SK-N-SH (cell line): Measurements from ENCODE around the gene WDR90. TPM values are rescaled to one million over a fixed set of nuclear protein-coding genes. Genes with fewer than 3 reads are reported as not detected.

Experiments used
- CTCF ChIA-PET: fragments of 300-600, 350-600 bp; formaldehyde crosslinking; extraction: SDS; loops from one replicate; lab custom pipeline; 2021; lab: Yijun Ruan, JAX
- POLR2A ChIA-PET: fragments of 350-600 bp; sonication (Branson Sonifier 250); formaldehyde crosslinking; extraction: SDS; loops from one replicate; lab custom pipeline; 2020; ENCODE audit warnings: antibody characterized with exemption, inconsistent platforms; lab: Yijun Ruan, JAX
- DNase-seq: peaks from one replicate; pipeline ENCODE4 v3.0.0; 2012
- H2AFZ ChIP-seq: fragments of 200-600 bp; sonication (generic); 2 replicates; pipeline ENCODE4 v1.8.1; 2016; ENCODE audit warnings: antibody characterized with exemption, mild to moderate bottlenecking, low read depth
- H3F3A ChIP-seq: fragments of 200-600 bp; sonication (generic); replicated peaks from 2 replicates; pipeline ENCODE3; 2016; ENCODE audit warnings: antibody characterized with exemption, mild to moderate bottlenecking; ENCODE audit not compliant: insufficient read depth
- H3K27ac ChIP-seq, 2 experiments: fragments of 200-500 bp in 1 of 2; fragments of 200-600 bp in 1 of 2; sonication (Bioruptor generic) in 1 of 2; sonication (generic), shearing (Covaris generic) in 1 of 2; 2 replicates each; pipeline versions ENCODE4 v1.5.1 to v1.6.1; 2014 to 2016; ENCODE audit warnings: low read depth in 2 of 2, inconsistent platforms in 1 of 2, low read length in 1 of 2, mild to moderate bottlenecking in 1 of 2, mixed read lengths in 1 of 2
- H3K27me3 ChIP-seq: fragments of 200-600 bp; sonication (generic), shearing (Covaris generic); 2 replicates; pipeline ENCODE4 v1.6.1; 2016; ENCODE audit warnings: mixed run types; ENCODE audit not compliant: insufficient read depth
- H3K36me3 ChIP-seq, 2 experiments: fragments of 200-500 bp in 1 of 2; fragments of 200-600 bp in 1 of 2; sonication (Bioruptor generic) in 1 of 2; sonication (generic) in 1 of 2; replicated peaks in 1 of 2; 2 replicates each; pipeline versions ENCODE3 to v1.5.1; 2014 to 2016; ENCODE audit warnings: low read length in 1 of 2, mild to moderate bottlenecking in 1 of 2; ENCODE audit not compliant: insufficient read depth in 2 of 2, control insufficient read depth in 1 of 2
- H3K4me1 ChIP-seq, 2 experiments: fragments of 200-500 bp in 1 of 2; fragments of 200-600 bp in 1 of 2; sonication (Bioruptor generic) in 1 of 2; sonication (generic), shearing (Covaris generic) in 1 of 2; 2 replicates each; pipeline versions ENCODE4 v1.5.1 to v1.6.1; 2014 to 2016; ENCODE audit warnings: low read depth in 1 of 2, low read length in 1 of 2, mixed run types in 1 of 2; ENCODE audit not compliant: insufficient read depth in 2 of 2, control insufficient read depth in 1 of 2
- H3K4me2 ChIP-seq: fragments of 200-600 bp; sonication (generic), shearing (Covaris generic); 2 replicates; pipeline ENCODE4 v1.6.1; 2017; ENCODE audit warnings: mixed run types
- H3K4me3 ChIP-seq, 2 experiments: fragments of 200-500 bp in 1 of 2; fragments of 200-600 bp in 1 of 2; sonication (Bioruptor generic) in 1 of 2; sonication (generic), shearing (Covaris generic) in 1 of 2; 2 replicates each; pipeline versions ENCODE4 v1.5.1 to v1.8.1; 2014 to 2016; ENCODE audit warnings: low read depth in 2 of 2, inconsistent platforms in 1 of 2, low read length in 1 of 2, mild to moderate bottlenecking in 1 of 2, mixed read lengths in 1 of 2, moderate library complexity in 1 of 2
- H3K79me2 ChIP-seq: fragments of 200-600 bp; sonication (generic); 2 replicates; pipeline ENCODE4 v1.8.1; 2017; ENCODE audit warnings: mild to moderate bottlenecking; ENCODE audit not compliant: insufficient read depth
- H3K9ac ChIP-seq: fragments of 200-600 bp; sonication (generic); 2 replicates; pipeline ENCODE4 v1.6.1; 2017; ENCODE audit warnings: mixed run types
- H3K9me2 ChIP-seq: fragments of 200-600 bp; sonication (generic); 2 replicates; pipeline ENCODE4 v1.6.1; 2017; ENCODE audit warnings: mixed run types
- H3K9me3 ChIP-seq: fragments of 200-600 bp; sonication (generic); 2 replicates; pipeline ENCODE4 v1.6.1; 2017; ENCODE audit warnings: mixed run types, mild to moderate bottlenecking, moderate library complexity
- H4K20me1 ChIP-seq: fragments of 200-600 bp; sonication (generic); 2 replicates; pipeline ENCODE4 v1.6.1; 2017; ENCODE audit warnings: mild to moderate bottlenecking, mixed run types; ENCODE audit not compliant: insufficient read depth
- CHD2 ChIP-seq: fragments of 150-350 bp; IDR thresholded peaks from 2 replicates; pipeline ENCODE4 v1.6.1; 2018; ENCODE audit warnings: low read length; ENCODE audit not compliant: partially characterized antibody
- CTCF ChIP-seq: fragments of 200-600 bp; sonication (generic); IDR thresholded peaks from 2 replicates; pipeline ENCODE4 v1.6.1; 2017; ENCODE audit warnings: antibody characterized with exemption, mild to moderate bottlenecking, moderate library complexity
- EZH2phosphoT487 ChIP-seq: fragments of 200-600 bp; sonication (generic); IDR thresholded peaks from 2 replicates; pipeline ENCODE4 v1.6.1; 2017; ENCODE audit warnings: low read depth, mixed run types, mild to moderate bottlenecking, antibody characterized with exemption, moderate library complexity, borderline replicate concordance
- FOXJ3 ChIP-seq: sonication (generic); formaldehyde crosslinking; IDR thresholded peaks from 2 replicates; pipeline ENCODE4 v1.5.1; 2020; ENCODE audit warnings: mild to moderate bottlenecking, missing genetic modification reagents
- FOXM1 ChIP-seq: IDR thresholded peaks from 2 replicates; pipeline ENCODE4 v1.4.0; 2012; ENCODE audit warnings: low read depth, mild to moderate bottlenecking
- GABPA ChIP-seq: IDR thresholded peaks from 2 replicates; pipeline ENCODE4 v1.4.0; 2012; ENCODE audit warnings: low read depth, mild to moderate bottlenecking
- JUND ChIP-seq: IDR thresholded peaks from 2 replicates; pipeline ENCODE4 v1.4.0; 2012
- MEF2A ChIP-seq: IDR thresholded peaks from 2 replicates; pipeline ENCODE4 v1.4.0; 2012; ENCODE audit warnings: low read depth, borderline replicate concordance
- MXI1 ChIP-seq: IDR thresholded peaks from 2 replicates; pipeline ENCODE4 v1.6.1; 2012; ENCODE audit warnings: mild to moderate bottlenecking, low read depth, low read length, improper control_type of control experiment
- NFIC ChIP-seq: IDR thresholded peaks from 2 replicates; pipeline ENCODE4 v1.4.0; 2012; ENCODE audit warnings: borderline replicate concordance
- NRF1 ChIP-seq: IDR thresholded peaks from 2 replicates; pipeline ENCODE4 v1.6.1; 2012; ENCODE audit warnings: low read depth, mild to moderate bottlenecking, low read length
- PBX3 ChIP-seq: IDR thresholded peaks from 2 replicates; pipeline ENCODE4; 2012
- POLR2AphosphoS5 ChIP-seq: IDR thresholded peaks from 2 replicates; pipeline ENCODE4 v1.6.1; 2012; ENCODE audit warnings: low read depth, low read length
- RCOR1 ChIP-seq: fragments of 150-350 bp; IDR thresholded peaks from 2 replicates; pipeline ENCODE4 v1.6.1; 2017; ENCODE audit warnings: antibody characterized with exemption, low read length
- REST ChIP-seq: IDR thresholded peaks from 2 replicates; pipeline ENCODE4 v1.6.1; 2012; ENCODE audit warnings: mild to moderate bottlenecking, low read depth, low read length, moderate library complexity
- TAF1 ChIP-seq: IDR thresholded peaks from 2 replicates; pipeline ENCODE4 v1.6.1; 2012; ENCODE audit warnings: low read depth, mild to moderate bottlenecking, low read length, moderate library complexity, borderline replicate concordance
- TCF12 ChIP-seq: IDR thresholded peaks from 2 replicates; pipeline ENCODE4 v1.4.0; 2012
- USF1 ChIP-seq: IDR thresholded peaks from 2 replicates; pipeline ENCODE4 v1.4.0; 2012; ENCODE audit warnings: low read depth, borderline replicate concordance
- USF2 ChIP-seq: fragments of 150-350 bp; IDR thresholded peaks from 2 replicates; pipeline ENCODE4 v1.6.1; 2017; ENCODE audit warnings: antibody characterized with exemption, low read length, low read depth, borderline replicate concordance
- WGBS: methylation state at CpG from one replicate; pipeline ENCODE4 v1.1.6; 2017; ENCODE audit warnings: low lambda C conversion rate; 5-methylcytosine and 5-hydroxymethylcytosine counted together
- polyA plus RNA-seq, 3 experiments: library from polyadenylated mRNA; depleted of rRNA; stranded (reverse); fragments of >200 nt; gene quantifications; 2 replicates each; pipeline ENCODE4 v1.2.3, GENCODE V29; 2012

The WDR90 gene
- polyA plus RNA-seq, 1 of the 3 experiments (the other 2 are of a cell fraction): 32.0 TPM

GRCh38 chr16:633336-634050 is 15.7 kb upstream of the WDR90 start:
- Histone ChIP-seq H2AFZ (no peak overlapping the region), H3K9me2 (no peaks in the 10 kb centered on the region), H3K9me3 (no peaks in the 10 kb centered on the region), H3K9ac (no peak overlapping the region), H3K36me3 (peaks cover 0 to 16% of the 10 kb centered on the region in 2 experiments), H3K27ac (no peak overlapping the region), H3F3A (no peaks in the 10 kb centered on the region), H3K4me3 (no peak overlapping the region), H4K20me1 (no peaks in the 10 kb centered on the region; the same call in 1 of the 2 replicates), H3K79me2 (peaks cover 12% of the 10 kb centered on the region; the same call in 1 of the 2 replicates), H3K4me2 (no peak overlapping the region), H3K27me3 (no peaks in the 10 kb centered on the region), H3K4me1 (peaks cover 0 to 49% of the 10 kb centered on the region in 2 experiments; a peak in 1 of 4 replicates)
- ChIA-PET POLR2A (no interaction called here), CTCF (interaction anchor here (0.6 kb wide), 1 partner anchor 31 kb away, joined by 3 read pairs; no protein-coding TSS in a partner anchor)
- TF ChIP-seq FOXJ3 (CRISPR knock-in tag) (no peak), MXI1 (no peak), GABPA (no peak), PBX3 (no peak), CHD2 (no peak), RCOR1 (no peak), JUND (no peak), USF1 (no peak), POLR2AphosphoS5 (no peak), MEF2A (no peak), CTCF (no peak), EZH2phosphoT487 (no peak), REST (no peak), TCF12 (no peak), FOXM1 (no peak), NRF1 (no peak), USF2 (no peak), NFIC (no peak), TAF1 (no peak)
- DNase-seq: no peak
- WGBS: 98% methylated on average over 21 of the region's 74 CpGs
